ENCODE results near the gene DNAH17.

Gene DNAH17

GRCh38 chr17:78609191-78609641, 32.0 kb upstream of the DNAH17 start:
- H3K27ac ChIP-seq: no peak overlapping the region
- TF ChIP-seq ZFX (IDR thresholded peaks at IDR 0.05; ENCODE audit: borderline replicate concordance): no peak
- TF ChIP-seq CTCF (IDR thresholded peaks at IDR 0.05): no peak

- H3K27ac ChIP-seq: no peak overlapping the region
- TF ChIP-seq ZFX (IDR thresholded peaks at IDR 0.05; ENCODE audit: borderline replicate concordance): no peak
- TF ChIP-seq CTCF (IDR thresholded peaks at IDR 0.05): no peak
Measured at GRCh38 chr17:78608804-78609186, 31.6 kb upstream of the DNAH17 start.

GRCh38 chr17:78608122-78608803, 31.1 kb upstream of the DNAH17 start:
- H3K27ac ChIP-seq: no peak overlapping the region
- no peak for TF ChIP-seq CTCF (IDR thresholded peaks at IDR 0.05)
- no peak for TF ChIP-seq ZFX (IDR thresholded peaks at IDR 0.05; ENCODE audit: borderline replicate concordance)

- no peak for TF ChIP-seq ZFX (IDR thresholded peaks at IDR 0.05; ENCODE audit: borderline replicate concordance)
- no peak for TF ChIP-seq CTCF (IDR thresholded peaks at IDR 0.05)
- H3K27ac ChIP-seq: no peak overlapping the region
Measured at GRCh38 chr17:78607038-78607437, 29.8 kb upstream of the DNAH17 start.

GRCh38 chr17:78605886-78606285, 28.7 kb upstream of the DNAH17 start:
- TF ChIP-seq ZFX (IDR thresholded peaks at IDR 0.05; ENCODE audit: borderline replicate concordance) (no peak), CTCF (IDR thresholded peaks at IDR 0.05) (no peak)
- no peak overlapping the region for H3K27ac ChIP-seq

- H3K27ac ChIP-seq: no peak overlapping the region
- TF ChIP-seq ZFX (IDR thresholded peaks at IDR 0.05; ENCODE audit: borderline replicate concordance) (no peak), CTCF (IDR thresholded peaks at IDR 0.05) (no peak)
Measured at GRCh38 chr17:78605429-78605828, 28.2 kb upstream of the DNAH17 start.

- H3K27ac ChIP-seq: no peak overlapping the region
- TF ChIP-seq ZFX (IDR thresholded peaks at IDR 0.05; ENCODE audit: borderline replicate concordance) (no peak), CTCF (IDR thresholded peaks at IDR 0.05) (no peak)
Measured at GRCh38 chr17:78602246-78602645, 25.1 kb upstream of the DNAH17 start.

Measured in 22Rv1 (cell line).